Calu3 (cell line): ENCODE results near the gene SLC30A4. TPM values are rescaled to one million over a fixed set of nuclear protein-coding genes. Genes with fewer than 3 reads are reported as not detected.

Experiments
- BruUV-seq: library from RNA; stranded (reverse); fragments of 400-500 nt; replicated peaks from 2 replicates; lab custom pipeline; 2021; lab: Mats Ljungman, UMichigan
- CTCF ChIA-PET: fragments of 300-600 bp; sonication (Branson Sonifier 250); formaldehyde crosslinking; loops from one replicate; lab custom pipeline; 2022; ENCODE audit warnings: antibody characterized with exemption; lab: Charles Lee
- DNase-seq: peaks from one replicate; pipeline ENCODE4 v3.0.0; 2022
- H3K27ac Mint-ChIP-seq: one replicate; pipeline ENCODE4 v1.8.0; 2022; ENCODE audit warnings: mixed read lengths; ENCODE audit not compliant: unreplicated experiment
- H3K27me3 Mint-ChIP-seq: one replicate; pipeline ENCODE4 v1.8.0; 2022; ENCODE audit warnings: mixed read lengths; ENCODE audit not compliant: unreplicated experiment
- H3K36me3 Mint-ChIP-seq: one replicate; pipeline ENCODE4 v1.8.0; 2022; ENCODE audit warnings: mild to moderate bottlenecking, moderate library complexity, mixed read lengths; ENCODE audit not compliant: insufficient read depth, unreplicated experiment
- H3K4me1 Mint-ChIP-seq: one replicate; pipeline ENCODE4 v1.8.0; 2022; ENCODE audit warnings: mild to moderate bottlenecking, low read depth, mixed read lengths; ENCODE audit not compliant: unreplicated experiment
- H3K4me3 Mint-ChIP-seq: one replicate; pipeline ENCODE4 v1.8.0; 2022; ENCODE audit warnings: mild to moderate bottlenecking, low read depth, moderate library complexity, mixed read lengths; ENCODE audit not compliant: unreplicated experiment
- H3K9me3 Mint-ChIP-seq: one replicate; pipeline ENCODE4 v1.8.0; 2022; ENCODE audit warnings: low read depth, mixed read lengths; ENCODE audit not compliant: unreplicated experiment
- CTCF ChIP-seq: fragments of 200-600 bp; IDR thresholded peaks from one replicate; pipeline ENCODE4 v1.8.0; 2022; ENCODE audit warnings: antibody characterized with exemption; ENCODE audit not compliant: unreplicated experiment
- intact Hi-C: fragments of 100-400 bp; cut with micrococcal nuclease; formaldehyde crosslinking; loops from one replicate; pipeline ENCODE4 v1.10.0; 2022; ENCODE audit not compliant: unreplicated experiment
- total RNA-seq: library from RNA; stranded (reverse); gene quantifications from 2 replicates; pipeline ENCODE4 v1.2.3, GENCODE V29; 2022

SLC30A4 gene
- total RNA-seq, 1 experiment from 2014 or later = 2.3 TPM

DNA sequence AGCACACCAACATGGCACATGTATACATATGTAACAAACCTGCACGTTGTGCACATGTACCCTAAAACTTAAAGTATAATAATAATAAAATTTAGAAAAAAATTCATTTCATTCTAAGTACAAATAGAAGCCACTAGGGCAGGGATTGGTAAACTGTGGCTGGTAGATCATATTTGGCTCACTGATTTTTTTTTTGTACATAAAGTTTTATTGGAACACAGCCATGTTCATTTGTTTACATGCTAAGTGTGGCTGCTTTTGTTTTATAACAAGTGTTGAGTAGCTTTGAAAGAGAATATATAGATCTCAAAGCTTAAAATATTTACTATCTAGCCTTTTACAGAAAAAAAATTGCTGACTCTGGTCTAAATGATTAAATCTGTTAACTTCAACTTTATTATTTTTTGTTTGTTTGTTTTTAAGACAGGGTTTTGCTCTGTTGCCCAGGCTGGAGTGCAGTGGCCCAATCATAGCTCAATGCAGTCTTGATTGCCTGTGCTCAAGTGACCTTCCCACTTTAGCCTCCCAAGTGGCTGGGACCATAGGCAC, 32.8 kb downstream of the SLC30A4 start:
- intact Hi-C loops = no loop called here
- BruUV-seq = no TSS peak

GRCh38 chr15:45486317-45486716, 36.2 kb downstream of the SLC30A4 start:
- no TSS peak for BruUV-seq
- no peak for TF ChIP-seq CTCF
- no peak for DNase-seq
- Mint-ChIP-seq H3K4me1 (no peaks in the 10 kb centered on the region), H3K27ac (no peak overlapping the region), H3K9me3 (no peaks in the 10 kb centered on the region), H3K27me3 (no peaks in the 10 kb centered on the region), H3K36me3 (peaks cover 5% of the 10 kb centered on the region), H3K4me3 (no peak overlapping the region)
- CTCF ChIA-PET = interaction anchor here (0.9 kb wide), 1 partner anchor 13 kb away, joined by 3 read pairs; no protein-coding TSS in a partner anchor
- intact Hi-C loops = no loop called here

More for the DNA sequence above, 32.8 kb downstream of the SLC30A4 start:
- TF ChIP-seq CTCF = no peak
- H3K27ac Mint-ChIP-seq = no peak overlapping the region
- no peaks in the 10 kb centered on the region for H3K27me3 Mint-ChIP-seq
- CTCF ChIA-PET = no interaction called here
- DNase-seq = no peak
- no peak overlapping the region for H3K4me3 Mint-ChIP-seq
- no peaks in the 10 kb centered on the region for H3K4me1 Mint-ChIP-seq
- H3K9me3 Mint-ChIP-seq = no peaks in the 10 kb centered on the region
- H3K36me3 Mint-ChIP-seq = peaks cover 5% of the 10 kb centered on the region

DNA sequence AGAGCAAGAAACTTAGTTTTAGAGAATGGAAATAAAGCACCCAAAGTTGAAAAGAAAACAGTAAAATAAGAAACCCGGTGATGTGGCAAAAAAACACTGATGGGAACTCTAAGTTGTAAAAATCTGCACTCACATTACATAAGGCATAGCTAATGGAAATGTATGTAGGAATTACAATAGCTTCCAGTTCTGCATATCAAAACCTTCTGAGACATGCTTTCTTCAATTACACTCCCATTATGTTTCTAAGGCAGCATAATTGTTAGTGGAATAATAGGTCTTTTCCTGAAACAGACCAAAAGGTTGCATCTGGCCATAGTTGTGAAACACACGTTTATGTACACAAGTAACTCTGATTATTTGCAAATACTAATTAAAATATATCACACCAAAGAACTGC, 41.4 kb downstream of the SLC30A4 start:
- Mint-ChIP-seq H3K9me3 (no peaks in the 10 kb centered on the region), H3K36me3 (no peaks in the 10 kb centered on the region), H3K27ac (no peak overlapping the region), H3K27me3 (no peaks in the 10 kb centered on the region), H3K4me3 (no peak overlapping the region), H3K4me1 (no peaks in the 10 kb centered on the region)
- DNase-seq = no peak
- no peak for TF ChIP-seq CTCF
- CTCF ChIA-PET = interaction anchor here (0.6 kb wide), 1 partner anchor 79 kb away, joined by 7 read pairs; a partner anchor contains a TSS
- intact Hi-C loops = no loop called here
- BruUV-seq = no TSS peak

DNA sequence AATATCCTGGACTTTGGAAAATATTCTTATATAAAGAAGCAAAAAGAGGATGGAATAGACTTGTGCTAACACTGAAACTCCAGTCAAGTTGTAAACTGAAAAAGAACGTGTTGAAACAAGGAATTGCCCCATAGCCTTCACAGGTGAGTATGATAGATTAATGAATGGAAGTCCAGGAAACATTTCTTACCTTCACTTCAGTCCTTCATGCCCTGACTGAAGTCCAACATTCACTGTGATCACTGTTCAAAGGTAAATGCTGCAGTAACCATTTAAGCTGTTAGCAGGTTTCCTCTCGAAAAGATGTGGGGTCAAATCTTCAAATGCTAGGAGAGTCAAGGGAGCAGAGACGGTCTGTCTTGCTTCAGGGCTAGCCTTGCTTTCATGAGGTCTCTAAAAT, 46.1 kb downstream of the SLC30A4 start:
- intact Hi-C loops = no loop called here
- CTCF ChIA-PET = no interaction called here
- no TSS peak for BruUV-seq
- Mint-ChIP-seq H3K27me3 (no peaks in the 10 kb centered on the region), H3K36me3 (peaks cover under 1% of the 10 kb centered on the region), H3K4me3 (no peak overlapping the region), H3K4me1 (peaks cover 7% of the 10 kb centered on the region), H3K27ac (no peak overlapping the region), H3K9me3 (no peaks in the 10 kb centered on the region)
- DNase-seq = no peak
- TF ChIP-seq CTCF = no peak
